ENCODE data around the gene PDE8B.

PDE8B gene

GRCh38 chr5:77192441-77193050 is 17.9 kb upstream of the PDE8B start:
- DNase-seq, result no peak

GRCh38 chr5:77194762-77195161 is 15.7 kb upstream of the PDE8B start:
- DNase-seq, result no peak

GRCh38 chr5:77197840-77198554 is 12.5 kb upstream of the PDE8B start:
- no peak for DNase-seq

- no peak for DNase-seq
These were observed 9.8 kb upstream of the PDE8B start for GRCh38 chr5:77200663-77201062.

- no peak for DNase-seq
These were observed 8.3 kb upstream of the PDE8B start for GRCh38 chr5:77202145-77202544.

- no peak for DNase-seq
These were observed 5.5 kb upstream of the PDE8B start for GRCh38 chr5:77204967-77205366.

- DNase-seq, result no peak
These were observed 1.8 kb upstream of the PDE8B start for GRCh38 chr5:77208507-77209163.

GRCh38 chr5:77209495-77210090 is 887 bp upstream of the PDE8B start:
- DNase-seq, result no peak

- DNase-seq, result no peak
These were observed 647 bp downstream of the PDE8B start for GRCh38 chr5:77210964-77211690.

GRCh38 chr5:77211691-77212047 is 1.2 kb downstream of the PDE8B start:
- no peak for DNase-seq

- no peak for DNase-seq
These were observed 3.1 kb downstream of the PDE8B start for GRCh38 chr5:77213601-77214000.

- no peak for DNase-seq
These were observed 3.7 kb downstream of the PDE8B start for GRCh38 chr5:77214151-77214550.

- no peak for DNase-seq
These were observed 7.8 kb downstream of the PDE8B start for GRCh38 chr5:77218263-77218662.

- no peak for DNase-seq
These were observed 10.6 kb downstream of the PDE8B start for GRCh38 chr5:77221115-77221514.

GRCh38 chr5:77222722-77223121 is 12.2 kb downstream of the PDE8B start:
- DNase-seq, result no peak

- DNase-seq, result no peak
These were observed 13.2 kb downstream of the PDE8B start for GRCh38 chr5:77223653-77224052.

GRCh38 chr5:77224672-77225355 is 14.3 kb downstream of the PDE8B start:
- no peak for DNase-seq

GRCh38 chr5:77225531-77225930 is 15.1 kb downstream of the PDE8B start:
- DNase-seq, result no peak

GRCh38 chr5:77229887-77230286 is 19.4 kb downstream of the PDE8B start:
- DNase-seq, result no peak

GRCh38 chr5:77230727-77231470 is 20.4 kb downstream of the PDE8B start:
- no peak for DNase-seq

- no peak for DNase-seq
These were observed 21.1 kb downstream of the PDE8B start for GRCh38 chr5:77231471-77232138.
